Upper lobe of left lung (tissue), 6 donors: ENCODE results near the gene RPL7L1. TPM values are rescaled to one million over a fixed set of nuclear protein-coding genes. Genes with fewer than 3 reads are reported as not detected.
"Not testable (repeated sequence)": the region's sequence is repeated elsewhere in the genome, so short reads cannot be mapped to it uniquely, and the experiment has no call there.

ENCODE experiments used
- ATAC-seq, 2 donors: fragments of 200-7000 bp; cut with Tn5 transposase; one replicate each; pipeline ENCODE4 v1.9.1; 2022; ENCODE audit warnings: mild to moderate bottlenecking in 2 of 2, moderate library complexity in 2 of 2; ENCODE audit not compliant: low FRiP score in 2 of 2
- DNase-seq, 2 donors: peaks; one replicate each; pipeline ENCODE4 v3.0.0-alpha.2; 2019 to 2020
- H3K27ac ChIP-seq, 4 donors: fragments of 200-600 bp; sonication (generic); one replicate each; pipeline ENCODE4 v1.5.1; 2016 to 2019
- H3K27me3 ChIP-seq, 4 donors: fragments of 200-600 bp; sonication (generic); one replicate each; pipeline ENCODE4 v1.5.1; 2017 to 2019
- H3K36me3 ChIP-seq, 4 donors: fragments of 200-600 bp; sonication (generic); one replicate each; pipeline ENCODE4 v1.5.1; 2016 to 2019
- H3K4me1 ChIP-seq, 4 donors: fragments of 200-600 bp; sonication (generic); one replicate each; pipeline ENCODE4 v1.5.1; 2018 to 2019
- H3K4me3 ChIP-seq, 4 donors: fragments of 200-600 bp; sonication (generic); one replicate each; pipeline ENCODE4 v1.5.1; 2017 to 2019; ENCODE audit warnings: mild to moderate bottlenecking in 2 of 4, moderate library complexity in 1 of 4
- H3K9me3 ChIP-seq, 4 donors: fragments of 200-600 bp; sonication (generic); one replicate each; pipeline ENCODE4 v1.5.1; 2018 to 2019
- CTCF ChIP-seq, 6 experiments: fragments of 450-650 bp in 4 of 6; fragments of 200-600 bp in 2 of 6; sonication (generic) in 2 of 6; IDR thresholded peaks; one replicate each; pipeline ENCODE4 v1.5.1; 2016 to 2019; ENCODE audit warnings: antibody characterized with exemption in 6 of 6
- EP300 ChIP-seq, 4 donors: sonication (generic); formaldehyde crosslinking; IDR thresholded peaks; one replicate each; pipeline ENCODE4 v1.5.1; 2017; ENCODE audit warnings: antibody characterized with exemption in 4 of 4, control low read depth in 2 of 4
- POLR2A ChIP-seq, 4 donors: fragments of 450-650 bp; IDR thresholded peaks; one replicate each; pipeline ENCODE4 v1.5.1; 2016 to 2017; ENCODE audit warnings: antibody characterized with exemption in 4 of 4, mild to moderate bottlenecking in 2 of 4
- POLR2AphosphoS5 ChIP-seq, 2 donors: sonication (generic); formaldehyde crosslinking; IDR thresholded peaks; one replicate each; pipeline ENCODE4 v1.5.1; 2017; ENCODE audit warnings: antibody characterized with exemption in 2 of 2
- WGBS, 2 donors: methylation state at CpG; one replicate each; pipeline ENCODE4 v1.1.5; 2017 to 2018; 5-methylcytosine and 5-hydroxymethylcytosine counted together
- total RNA-seq, 6 donors: library from RNA; depleted of rRNA in 4 of 6; stranded (reverse); fragments of >200 nt in 4 of 6; gene quantifications; one replicate each; pipeline versions ENCODE4 v1.1.0 to v1.2.1, GENCODE V29; 2016 to 2021
- donor health status: DM: no; HTN: no; CAD: no; lungs with moderate emphysema.
- donor health status: DM: no; HTN: yes; CAD: no; lungs with severe emphysema.

RPL7L1 gene
- total RNA-seq, 6 donors from 2014 or later = 41.7 to 81.5 (median 58.2) TPM

- DNase-seq (no peak), ATAC-seq (no peak)
- Histone ChIP-seq H3K4me3 (no peak overlapping the region), H3K27ac (no peak overlapping the region), H3K4me1 (peaks cover 16 to 35% (median 21%) of the 10 kb centered on the region in 4 donors), H3K36me3 (peaks cover 0 to 14% (median 8%) of the 10 kb centered on the region in 4 donors), H3K9me3 (no peaks in the 10 kb centered on the region), H3K27me3 (no peaks in the 10 kb centered on the region)
- TF ChIP-seq POLR2AphosphoS5 (IDR thresholded peaks at IDR 0.05) (no peak), EP300 (IDR thresholded peaks at IDR 0.05) (no peak), CTCF (IDR thresholded peaks at IDR 0.05) (no peak), POLR2A (IDR thresholded peaks at IDR 0.05) (no peak)
- WGBS, 2 donors = 61 to 87% methylated on average over 3 of the region's 3 CpGs
Measured at GRCh38 chr6:42877695-42878094, 1.7 kb upstream of the RPL7L1 start.

GRCh38 chr6:42880240-42880817 is 913 bp downstream of the RPL7L1 start:
- H3K36me3 ChIP-seq = peaks cover 15 to 40% (median 35%) of the 10 kb centered on the region in 4 donors
- ATAC-seq, H3K27me3 ChIP-seq, H3K9me3 ChIP-seq: not testable (repeated sequence)
- peaks cover 16 to 42% (median 22%) of the 10 kb centered on the region in 4 donors for H3K4me1 ChIP-seq
- WGBS, 2 donors = 10 to 11% methylated on average over 25 of the region's 25 CpGs
- peak overlapping the region; percentile 24 to 73 (median 65) for H3K4me3 ChIP-seq
- DNase-seq = peak in 1 of 2 donors; percentile 44
- H3K27ac ChIP-seq = peak overlapping the region; percentile 90 to 97 (median 94)

- DNase-seq = peak in 1 of 2 donors; percentile 54
- H3K4me3 ChIP-seq = peak overlapping the region; percentile 24 to 73 (median 65)
Measured at GRCh38 chr6:42880871-42881270, 1.5 kb downstream of the RPL7L1 start.

GRCh38 chr6:42885702-42886101 is 6.3 kb downstream of the RPL7L1 start:
- Histone ChIP-seq H3K4me1 (peaks cover 13 to 29% (median 21%) of the 10 kb centered on the region in 4 donors), H3K36me3 (peaks cover 23 to 69% (median 49%) of the 10 kb centered on the region in 4 donors), H3K27me3 (no peaks in the 10 kb centered on the region), H3K27ac (peak overlapping the region in 1 of 4 donors; percentile 40), H3K9me3 (no peaks in the 10 kb centered on the region), H3K4me3 (no peak overlapping the region)
- TF ChIP-seq EP300 (IDR thresholded peaks at IDR 0.05) (no peak), POLR2AphosphoS5 (IDR thresholded peaks at IDR 0.05) (no peak), POLR2A (IDR thresholded peaks at IDR 0.05) (no peak), CTCF (IDR thresholded peaks at IDR 0.05) (no peak)
- 65 to 77% methylated on average over 4 of the region's 4 CpGs for WGBS, 2 donors
- DNase-seq (peak in 1 of 2 donors; percentile 64), ATAC-seq (no peak)

More at GRCh38 chr6:42880871-42881270, 1.5 kb downstream of the RPL7L1 start:
- Histone ChIP-seq H3K36me3 (peaks cover 20 to 46% (median 39%) of the 10 kb centered on the region in 4 donors), H3K4me1 (peaks cover 16 to 42% (median 22%) of the 10 kb centered on the region in 4 donors), H3K27ac (peak overlapping the region in 3 of 4 donors; percentile 90 to 97 (median 95))
- not testable (repeated sequence) for ATAC-seq, H3K27me3 ChIP-seq, H3K9me3 ChIP-seq
- 87% methylated on average over 12 of the region's 12 CpGs for WGBS, 2 donors

- not testable (repeated sequence) for H3K27ac ChIP-seq, H3K9me3 ChIP-seq, H3K27me3 ChIP-seq, DNase-seq, ATAC-seq, H3K4me3 ChIP-seq
- peaks cover 23 to 49% (median 36%) of the 10 kb centered on the region in 4 donors for H3K36me3 ChIP-seq
- H3K4me1 ChIP-seq = peaks cover 6 to 22% (median 12%) of the 10 kb centered on the region in 4 donors
- 94 to 100% methylated on average over 4 of the region's 4 CpGs for WGBS, 2 donors
Measured at GRCh38 chr6:42888201-42888600, 8.8 kb downstream of the RPL7L1 start.

- H3K4me1 ChIP-seq = peaks cover 6 to 21% (median 15%) of the 10 kb centered on the region in 4 donors
- no peak for DNase-seq
- peak overlapping the region; percentile 87 to 96 (median 94) for H3K27ac ChIP-seq
- no peaks in the 10 kb centered on the region for H3K27me3 ChIP-seq
- no peak for TF ChIP-seq POLR2AphosphoS5 (IDR thresholded peaks at IDR 0.05)
- TF ChIP-seq POLR2A (IDR thresholded peaks at IDR 0.05) = no peak
- no peak for TF ChIP-seq EP300 (IDR thresholded peaks at IDR 0.05)
- no peak for TF ChIP-seq CTCF (IDR thresholded peaks at IDR 0.05)
- peaks cover 13 to 33% (median 20%) of the 10 kb centered on the region in 4 donors for H3K36me3 ChIP-seq
- 60 to 66% methylated on average over 4 of the region's 4 CpGs for WGBS, 2 donors
- no peaks in the 10 kb centered on the region for H3K9me3 ChIP-seq
- no peak for ATAC-seq
- H3K4me3 ChIP-seq = peak overlapping the region in 3 of 4 donors; percentile 79 to 93 (median 89)
Measured at GRCh38 chr6:42889815-42890214, 10.4 kb downstream of the RPL7L1 start.
